HG03460 (cell line): ENCODE data around the gene PTPRA.
"Not testable (repeated sequence)": the region's sequence is repeated elsewhere in the genome, so short reads cannot be mapped to it uniquely, and the experiment has no call there.

Experiments
- ATAC-seq: cut with Tn5 transposase; IDR thresholded peaks from one replicate; pipeline ENCODE4 v1.9.1; 2021; ENCODE audit not compliant: unreplicated experiment

Gene PTPRA

DNA sequence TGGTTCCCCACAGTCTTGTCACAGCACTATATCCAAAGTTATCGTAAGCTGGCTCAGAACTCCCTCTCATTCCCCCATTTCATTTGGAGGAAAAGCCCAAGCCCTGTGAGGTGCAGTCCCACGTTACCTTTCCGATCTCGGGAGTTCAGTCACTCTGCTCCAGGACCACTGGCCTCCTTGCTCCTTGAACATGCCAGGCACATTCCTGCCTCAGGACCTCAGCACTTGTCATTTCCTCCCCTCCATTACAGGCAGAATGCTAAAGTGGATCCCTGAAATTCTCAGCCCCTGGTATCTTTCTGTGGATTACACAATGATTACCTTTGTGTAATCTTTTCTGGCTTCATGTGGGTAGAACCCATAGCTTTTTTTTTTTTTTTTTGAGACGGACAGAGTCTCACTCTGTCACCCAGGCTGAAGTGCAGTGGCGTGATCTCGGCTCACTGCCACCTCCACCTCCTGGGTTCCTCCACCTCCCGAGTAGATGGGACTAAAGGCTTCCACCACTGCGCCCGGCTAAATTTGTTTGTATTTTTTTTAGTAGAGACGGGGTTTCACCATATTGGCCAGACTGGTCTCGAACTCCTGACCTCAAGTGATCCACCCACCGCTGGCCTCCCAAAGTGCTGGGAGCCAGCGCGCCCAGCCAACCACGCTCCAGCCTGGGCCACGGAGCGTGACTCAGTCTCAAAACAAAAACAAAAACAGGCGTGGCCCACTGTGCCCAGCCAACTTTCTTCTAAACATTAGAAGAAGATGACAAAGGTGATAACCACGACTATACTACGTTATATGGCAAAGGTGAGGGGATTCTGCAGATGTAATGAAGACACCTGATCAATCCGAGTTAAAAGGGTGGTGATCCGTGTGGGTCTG is 194.1 kb downstream of the PTPRA start:
- ATAC-seq = no peak

DNA sequence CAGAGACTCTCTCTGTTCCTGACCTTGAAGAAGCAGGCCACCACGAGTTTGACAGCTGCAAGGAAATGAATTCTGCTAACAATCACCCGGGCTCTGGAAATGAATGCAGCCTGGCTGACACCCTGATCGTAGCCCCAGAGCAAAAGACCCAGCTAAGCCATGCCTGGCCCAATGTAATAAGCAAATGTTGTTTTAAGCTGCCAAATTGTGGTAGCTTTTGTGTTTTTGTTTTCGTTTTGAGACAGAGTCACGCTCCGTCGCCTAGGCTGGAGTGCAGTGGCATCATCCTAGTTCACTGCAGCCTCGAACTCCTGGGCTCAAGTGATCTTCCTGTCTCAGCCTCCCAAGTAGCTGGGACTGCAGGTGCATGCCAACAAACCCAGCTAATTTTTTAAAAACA is 194.8 kb downstream of the PTPRA start:
- no peak for ATAC-seq

DNA sequence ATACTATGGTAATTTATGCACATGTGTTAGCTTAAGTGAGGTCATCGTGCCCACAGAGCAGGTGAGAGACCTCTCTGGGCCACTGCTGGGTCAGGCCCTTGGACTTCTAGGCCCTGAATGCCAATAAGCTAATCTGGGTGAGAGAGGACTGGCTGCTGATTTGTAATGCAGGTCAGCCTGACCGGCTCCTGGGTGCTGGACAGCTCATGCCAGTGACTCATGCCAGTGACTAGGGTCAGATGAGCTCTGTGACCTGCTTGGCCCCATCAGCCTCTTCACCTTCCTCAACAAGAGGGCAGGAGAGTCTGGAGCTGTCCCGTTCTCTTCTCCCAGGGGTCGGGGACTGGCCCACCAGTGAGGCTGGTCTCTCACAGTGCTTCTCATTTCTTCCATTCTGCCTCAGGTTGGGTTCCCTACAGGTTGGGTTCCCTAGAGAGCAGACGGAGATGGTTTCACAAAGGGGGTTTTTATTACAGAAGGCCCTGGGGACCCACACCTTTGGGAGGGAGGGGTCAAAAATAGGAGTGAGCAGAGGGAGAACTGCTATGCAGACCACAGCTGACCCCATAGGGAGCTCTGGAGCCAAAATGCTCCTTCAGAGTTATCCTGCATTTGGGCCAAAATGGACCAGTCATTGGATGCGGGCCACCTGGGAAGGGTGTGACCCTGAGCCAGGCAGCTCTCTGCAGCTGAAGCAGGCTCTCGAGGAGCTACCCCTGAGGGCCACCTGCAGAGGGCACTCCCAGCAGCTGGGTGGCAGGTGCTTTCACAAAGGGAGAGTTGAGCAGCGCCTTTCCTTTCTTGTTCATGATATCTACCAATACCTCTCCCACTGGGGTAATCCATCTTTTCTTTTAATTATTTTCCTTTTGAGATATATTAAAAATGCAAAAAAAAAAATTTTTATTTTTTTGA is 196.0 kb downstream of the PTPRA start:
- ATAC-seq = no peak

DNA sequence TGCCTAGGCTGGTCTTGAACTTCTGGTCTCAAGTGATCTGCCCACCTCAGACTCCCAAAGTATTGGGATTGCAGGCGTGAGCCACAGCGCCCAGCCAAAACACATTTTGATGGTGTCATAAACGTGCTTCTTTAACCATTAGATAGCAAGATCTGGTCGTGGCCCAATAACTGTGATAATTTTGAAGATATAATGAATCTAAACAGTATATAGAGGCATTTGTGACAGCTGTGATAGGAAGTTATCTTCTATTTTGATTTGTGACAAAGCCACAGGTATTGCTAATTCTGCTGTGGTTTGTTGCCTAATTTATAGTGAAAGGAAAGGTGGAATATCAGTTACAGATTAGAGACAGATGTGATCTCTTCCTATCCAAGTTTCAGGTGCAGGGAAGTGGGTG is 197.4 kb downstream of the PTPRA start:
- ATAC-seq = no peak

DNA sequence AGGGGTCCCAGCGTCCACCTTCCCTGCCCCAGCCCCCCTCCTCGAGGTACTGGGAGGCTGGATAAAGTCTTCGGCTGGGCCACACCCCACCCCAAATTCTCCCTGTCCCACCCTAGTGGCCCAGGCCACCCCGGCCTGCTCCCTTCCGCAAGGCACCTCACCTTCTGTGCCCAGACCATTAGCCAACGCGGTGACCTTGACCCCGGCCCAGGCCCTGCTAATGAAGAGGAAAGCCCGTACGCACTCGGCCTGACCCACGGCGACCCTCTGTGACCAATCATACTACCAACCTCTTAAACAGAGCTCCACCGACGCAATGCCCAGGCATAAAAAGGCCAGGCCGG is 198.0 kb downstream of the PTPRA start:
- ATAC-seq = no peak

DNA sequence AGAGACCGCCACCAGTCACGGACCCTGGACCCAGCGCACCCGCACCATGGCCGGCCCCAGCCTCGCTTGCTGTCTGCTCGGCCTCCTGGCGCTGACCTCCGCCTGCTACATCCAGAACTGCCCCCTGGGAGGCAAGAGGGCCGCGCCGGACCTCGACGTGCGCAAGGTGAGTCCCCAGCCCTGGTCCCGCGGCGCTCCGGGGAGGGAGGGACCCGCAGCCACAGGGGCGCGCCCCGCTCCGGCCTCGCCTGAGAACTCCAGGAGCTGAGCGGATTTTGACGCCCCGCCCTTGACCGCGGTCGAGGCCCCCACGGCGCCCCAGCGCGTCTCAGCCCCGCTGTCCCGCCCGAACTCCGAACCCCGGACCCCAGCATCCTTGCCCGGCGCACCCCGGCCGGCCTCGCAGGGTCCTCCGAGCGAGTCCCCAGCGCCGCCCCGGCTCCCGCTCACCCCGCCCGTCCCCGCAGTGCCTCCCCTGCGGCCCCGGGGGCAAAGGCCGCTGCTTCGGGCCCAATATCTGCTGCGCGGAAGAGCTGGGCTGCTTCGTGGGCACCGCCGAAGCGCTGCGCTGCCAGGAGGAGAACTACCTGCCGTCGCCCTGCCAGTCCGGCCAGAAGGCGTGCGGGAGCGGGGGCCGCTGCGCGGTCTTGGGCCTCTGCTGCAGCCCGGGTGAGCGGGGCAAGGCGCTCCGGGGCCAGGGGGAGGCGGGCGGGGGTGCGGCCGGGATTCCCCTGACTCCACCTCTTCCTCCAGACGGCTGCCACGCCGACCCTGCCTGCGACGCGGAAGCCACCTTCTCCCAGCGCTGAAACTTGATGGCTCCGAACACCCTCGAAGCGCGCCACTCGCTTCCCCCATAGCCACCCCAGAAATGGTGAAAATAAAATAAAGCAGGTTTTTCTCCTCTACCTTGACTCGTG is 198.6 kb downstream of the PTPRA start, which contains the start of gene OXT:
Gene OXT, plus strand, starts transcription at position 11 of the 920 bp plus-strand sequence. Its CDS starts 36 bp downstream, at position 47.
- no peak for ATAC-seq

DNA sequence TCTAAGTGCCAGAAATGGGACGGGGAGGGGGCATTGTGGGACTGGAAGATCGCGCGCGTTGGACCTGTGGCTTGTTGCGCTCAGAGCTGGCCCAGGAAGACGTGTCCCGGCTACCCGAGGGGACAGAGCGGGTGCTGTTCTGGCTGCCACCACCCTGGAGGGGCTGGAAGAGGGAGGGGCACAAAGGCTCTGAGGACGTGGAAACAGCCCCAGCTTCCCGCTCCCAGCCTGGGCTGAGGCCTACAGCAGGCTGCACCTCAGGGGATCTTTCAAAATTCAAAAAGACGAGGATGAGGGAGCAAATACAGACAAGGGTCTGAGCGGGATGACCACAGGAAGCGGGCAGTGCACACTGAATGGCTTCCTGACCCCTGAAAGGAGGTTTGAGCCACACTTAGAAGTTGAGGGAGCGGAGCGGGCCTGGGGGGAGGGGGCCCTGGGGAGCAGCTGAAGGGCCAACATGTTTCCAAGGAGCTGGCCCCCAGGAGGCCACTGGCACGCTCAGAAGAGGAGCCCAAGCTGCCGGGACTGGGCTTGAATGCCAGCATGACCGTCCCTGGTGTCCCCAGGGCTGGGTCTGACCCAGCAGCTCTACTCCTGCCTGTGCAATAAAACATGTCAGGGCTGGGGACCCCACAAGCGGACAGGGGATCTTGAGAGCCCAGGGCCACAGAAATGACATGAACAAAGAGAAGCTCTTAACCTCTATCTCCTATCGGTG is 199.4 kb downstream of the PTPRA start:
- ATAC-seq = no peak

DNA sequence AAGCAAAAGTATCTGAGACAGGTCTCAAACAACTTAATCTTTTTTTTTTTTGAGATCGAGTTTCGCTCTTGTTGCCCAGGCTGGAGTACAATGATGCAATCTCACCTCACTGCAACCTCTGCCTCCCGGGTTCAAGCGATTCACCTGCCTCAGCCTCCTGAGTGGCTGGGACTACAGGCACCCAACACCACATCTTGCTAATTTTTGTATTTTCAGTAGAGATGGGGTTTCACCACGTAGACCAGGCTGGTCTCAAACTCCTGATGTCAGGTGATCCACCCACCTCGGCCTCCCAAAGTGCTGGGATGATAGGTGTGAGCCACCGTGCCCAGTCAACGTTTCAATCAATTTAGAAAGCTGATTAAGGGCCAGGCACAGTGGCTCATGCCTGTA is 200.0 kb downstream of the PTPRA start:
- not testable (repeated sequence) for ATAC-seq

DNA sequence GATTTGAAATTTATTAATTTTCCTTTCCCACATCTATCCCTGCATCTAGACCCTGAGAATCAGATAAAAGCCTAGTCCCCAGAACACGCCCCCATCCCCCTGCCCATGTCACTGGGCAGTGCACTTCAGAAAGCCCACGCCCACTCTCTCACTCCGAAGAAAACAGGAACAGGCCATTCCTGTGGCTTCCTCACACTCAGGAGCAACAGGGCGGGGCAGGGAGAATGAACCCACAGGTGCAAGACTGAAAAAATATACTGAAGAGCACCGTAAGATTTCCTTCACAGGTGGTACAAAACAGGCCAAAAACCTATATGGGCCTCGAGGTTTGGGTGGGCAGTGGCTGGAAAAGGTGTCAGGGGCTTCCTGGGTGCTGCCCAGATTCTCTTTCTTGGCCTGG is 201.5 kb downstream of the PTPRA start:
- ATAC-seq = no peak

DNA sequence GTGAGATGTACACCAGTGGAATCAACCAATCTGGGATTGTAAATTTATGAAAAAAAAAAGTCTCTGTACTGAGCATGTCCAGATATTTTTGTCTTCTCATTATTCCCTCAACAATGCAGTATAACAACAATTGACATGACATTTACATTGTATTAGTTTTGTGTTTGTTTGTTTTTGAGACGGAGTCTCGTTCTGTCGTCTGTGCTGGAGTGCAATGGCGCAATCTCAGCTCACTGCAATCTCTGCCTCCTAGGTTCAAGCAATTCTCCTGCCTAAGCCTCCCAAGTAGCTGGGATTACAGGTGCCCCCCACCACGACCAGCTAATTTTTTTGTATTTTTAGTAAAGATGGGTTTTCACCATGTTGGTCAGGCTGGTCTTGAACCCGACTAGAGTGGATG is 202.0 kb downstream of the PTPRA start:
- not testable (repeated sequence) for ATAC-seq

DNA sequence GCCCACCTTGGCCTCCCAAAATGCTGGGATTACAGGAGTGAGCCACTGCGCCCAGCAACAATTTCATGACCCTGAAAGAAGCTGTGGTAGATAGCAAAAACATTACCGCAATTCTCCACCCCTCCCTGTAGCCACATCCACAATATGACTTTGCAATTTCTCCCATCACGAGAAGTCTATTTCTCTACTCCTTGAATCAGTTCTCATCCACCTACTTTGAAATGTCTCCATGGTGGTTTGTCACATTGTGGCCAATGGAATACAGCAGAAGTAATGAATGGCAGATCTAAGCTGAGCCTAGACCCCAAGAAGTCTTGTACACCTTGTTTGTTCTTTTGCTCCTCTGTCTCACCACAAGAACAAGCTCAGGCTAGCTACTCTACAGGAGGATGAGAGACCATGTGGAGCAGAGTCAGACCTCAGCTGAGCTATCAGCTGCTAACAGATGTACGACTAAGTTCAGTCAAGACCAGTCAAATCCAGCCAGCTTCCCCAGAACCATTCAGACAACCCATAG is 204.4 kb downstream of the PTPRA start:
- no peak for ATAC-seq

DNA sequence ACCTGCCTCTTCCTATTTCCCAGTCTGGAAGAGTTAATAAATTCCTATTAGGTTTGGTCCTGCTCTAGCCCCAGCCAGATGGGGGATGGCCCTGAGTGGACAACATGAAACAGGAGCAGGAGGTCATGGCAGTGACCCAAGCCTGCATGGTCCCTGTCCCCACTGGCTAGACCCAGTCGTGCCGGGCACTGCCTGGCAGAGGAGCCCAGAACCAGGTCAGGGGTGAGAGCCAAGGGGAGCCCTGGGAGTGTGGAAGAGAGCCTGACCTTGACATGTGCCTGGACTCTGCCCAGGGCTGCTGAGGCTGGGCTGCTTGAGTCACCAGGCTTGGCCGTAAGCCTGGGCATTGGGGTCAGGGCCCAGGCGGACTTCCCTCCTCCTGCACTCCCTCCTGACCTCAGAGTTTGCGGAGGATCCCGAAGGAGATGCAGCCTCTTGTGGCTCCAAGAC is 207.7 kb downstream of the PTPRA start:
- no peak for ATAC-seq

DNA sequence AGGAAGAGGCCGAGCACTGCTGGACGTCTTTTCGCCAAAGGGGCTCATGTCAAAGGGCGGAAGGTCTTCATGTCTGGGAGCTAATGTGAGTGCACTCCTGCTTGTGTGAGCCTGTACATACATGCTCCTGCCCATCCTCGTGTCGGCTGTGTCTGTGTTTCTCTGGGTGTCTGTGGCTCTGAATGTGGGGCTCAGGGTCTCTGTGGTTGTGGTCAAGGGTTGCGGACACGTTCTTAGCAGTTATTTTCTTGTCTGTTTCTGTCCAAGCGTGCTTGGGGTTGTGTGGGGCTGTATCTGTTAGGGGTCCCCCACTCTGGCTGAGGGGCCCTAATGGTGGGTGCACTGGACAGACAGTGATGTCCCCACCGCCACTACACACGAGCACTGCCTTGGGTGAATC is 208.4 kb downstream of the PTPRA start:
- no peak for ATAC-seq

DNA sequence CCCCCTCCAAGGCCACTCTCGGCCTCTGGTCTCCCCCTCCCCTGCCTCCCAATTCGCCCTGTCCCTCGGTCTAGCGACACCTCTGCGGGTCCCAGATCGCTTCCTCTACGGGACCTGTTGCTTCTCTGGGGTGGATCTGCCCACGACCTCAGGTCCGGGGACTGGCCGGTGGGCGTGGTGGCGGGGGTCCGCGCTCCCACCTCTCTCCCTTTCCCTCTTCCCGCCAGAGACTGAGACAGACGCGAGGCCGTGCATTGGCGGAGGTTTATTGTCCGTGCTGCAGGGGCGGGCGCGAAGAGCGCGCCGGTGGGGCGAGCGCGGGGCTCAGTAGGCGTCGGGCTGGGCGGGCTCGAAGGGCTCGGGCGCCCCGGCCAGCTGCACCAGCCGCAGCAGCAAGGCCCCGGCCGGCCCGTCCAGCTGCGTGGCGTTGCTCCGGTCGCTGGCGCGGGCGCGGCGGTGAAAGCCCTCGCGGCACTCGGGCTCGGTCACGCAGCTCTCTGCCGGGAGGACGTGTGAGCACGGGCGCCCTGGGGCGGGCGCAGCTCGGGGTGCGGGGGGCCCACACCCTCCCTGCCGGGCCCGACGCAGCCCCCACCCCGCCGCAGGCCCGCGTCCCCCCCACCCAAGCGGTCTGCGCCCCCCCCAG is 209.1 kb downstream of the PTPRA start:
- no peak for ATAC-seq

DNA sequence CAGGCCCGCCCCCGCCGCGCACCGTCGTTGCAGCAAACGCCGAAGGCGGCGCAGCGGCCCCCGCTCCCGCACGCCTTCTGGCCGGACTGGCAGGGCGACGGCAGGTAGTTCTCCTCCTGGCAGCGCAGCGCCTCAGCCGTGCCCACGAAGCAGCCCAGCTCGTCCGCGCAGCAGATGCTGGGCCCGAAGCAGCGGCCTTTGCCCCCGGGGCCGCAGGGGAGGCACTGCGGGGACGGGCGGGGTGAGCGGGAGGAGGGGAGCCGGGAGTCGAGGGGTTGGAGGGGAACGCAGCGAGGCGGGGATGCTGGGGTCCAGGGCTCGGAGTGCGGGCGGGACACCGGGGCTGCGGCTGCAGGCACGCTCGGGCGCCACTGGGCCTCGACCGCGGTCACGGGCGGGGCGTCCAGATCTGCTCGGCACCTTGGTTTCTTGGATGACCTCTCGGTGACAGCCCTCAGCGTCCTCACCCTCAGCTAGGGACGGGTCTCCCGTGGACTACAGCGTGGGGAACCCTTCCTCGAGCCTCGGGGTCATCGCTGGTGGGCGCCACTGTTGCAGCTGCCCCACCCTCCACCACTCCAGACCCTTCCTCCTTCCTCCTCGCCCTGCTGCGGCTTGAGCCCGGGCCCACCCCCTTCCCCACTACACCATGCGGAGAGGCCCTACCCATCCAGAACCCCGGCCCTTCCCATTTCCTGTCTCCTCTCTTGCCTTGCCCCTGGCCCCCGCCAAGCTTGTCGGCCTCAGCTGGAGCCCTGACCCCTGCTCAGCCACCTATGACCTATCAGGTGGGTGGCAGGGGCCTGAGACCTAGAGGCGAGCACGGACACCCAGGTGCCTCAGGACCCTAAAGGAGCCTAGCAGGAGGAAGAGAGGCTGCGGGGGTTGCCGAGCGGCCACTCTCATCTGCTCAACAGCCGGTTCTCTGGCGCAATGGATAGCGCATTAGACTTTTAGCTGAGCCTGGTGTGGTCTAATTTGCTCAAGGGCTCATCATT is 210.0 kb downstream of the PTPRA start:
- ATAC-seq = no peak

DNA sequence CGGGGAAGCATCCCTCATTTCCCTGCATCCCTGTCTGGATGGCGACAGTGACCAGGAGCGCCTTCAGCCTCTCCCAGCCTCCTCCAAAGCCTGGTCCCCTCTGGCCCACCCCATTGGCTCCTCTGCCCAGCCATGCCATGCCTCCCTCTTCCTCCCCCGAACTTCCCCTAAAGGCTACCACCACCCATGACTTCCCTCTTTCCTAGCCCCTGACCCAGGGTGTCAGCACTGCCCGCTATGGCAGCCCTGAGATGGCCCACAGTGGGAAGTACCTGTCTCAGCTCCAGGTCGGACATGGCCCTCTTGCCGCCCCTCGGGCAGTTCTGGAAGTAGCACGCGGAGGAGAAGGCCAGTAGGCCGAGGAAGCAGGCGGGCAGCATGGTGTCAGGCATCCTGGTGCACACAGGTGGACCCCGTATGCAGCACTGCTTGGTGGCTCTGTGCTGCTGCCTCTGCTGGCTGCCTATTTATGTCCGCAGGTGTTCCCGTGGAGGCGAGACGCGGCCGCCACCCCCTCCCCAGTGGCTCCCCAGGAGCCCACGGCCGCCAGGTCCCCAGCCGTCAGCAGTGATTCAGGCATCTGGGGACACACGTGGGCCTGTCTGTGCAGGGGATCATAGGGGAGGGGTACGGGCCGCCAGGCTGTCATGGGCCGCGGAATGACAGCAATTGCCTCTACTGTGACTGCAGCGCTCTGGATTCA is 211.2 kb downstream of the PTPRA start, which contains the start of gene AVP:
Gene AVP, minus strand, starts transcription at position 442 of the 703 bp plus-strand sequence. Its CDS starts 50 bp downstream, at position 392.
- ATAC-seq = no peak

DNA sequence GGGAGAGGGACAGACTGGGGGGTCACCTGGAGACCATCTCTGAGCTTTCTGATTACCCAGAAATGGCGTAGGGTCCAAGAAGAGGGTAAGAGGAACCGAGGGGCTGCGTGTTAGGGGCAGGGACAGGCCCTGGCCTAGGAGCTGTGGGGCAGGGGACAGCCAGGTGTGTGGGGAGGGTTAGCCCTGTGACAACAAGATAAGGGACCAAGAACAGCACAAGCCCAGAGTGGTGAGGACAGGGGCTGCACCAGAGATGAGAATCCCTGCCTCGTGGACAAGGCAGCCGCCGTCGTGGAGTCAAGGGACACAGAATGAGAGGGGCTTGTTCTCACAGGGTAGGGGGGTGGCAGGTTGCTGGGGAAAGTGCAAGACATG is 211.7 kb downstream of the PTPRA start:
- no peak for ATAC-seq
